Ovary (tissue), 3 donors: ENCODE measurements around the gene FGF9.

ENCODE experiments used
- POLR2A ChIP-seq: fragments of 450-650 bp; IDR thresholded peaks from one replicate; pipeline ENCODE4 v1.6.1; 2017; ENCODE audit warnings: antibody characterized with exemption, mild to moderate bottlenecking, moderate library complexity
- TF ChIP-seq, protein P1 (sequence below), 3 donors: fragments of 450-650 bp in 2 of 3; fragments of 200-600 bp in 1 of 3; IDR thresholded peaks; one replicate each; pipeline versions ENCODE4 v1.5.1 to v1.8.0; 2016 to 2022; ENCODE audit warnings: antibody characterized with exemption in 3 of 3, mild to moderate bottlenecking in 1 of 3
- donor health status: DM: no; HTN: no; CAD: no.

DNA sequence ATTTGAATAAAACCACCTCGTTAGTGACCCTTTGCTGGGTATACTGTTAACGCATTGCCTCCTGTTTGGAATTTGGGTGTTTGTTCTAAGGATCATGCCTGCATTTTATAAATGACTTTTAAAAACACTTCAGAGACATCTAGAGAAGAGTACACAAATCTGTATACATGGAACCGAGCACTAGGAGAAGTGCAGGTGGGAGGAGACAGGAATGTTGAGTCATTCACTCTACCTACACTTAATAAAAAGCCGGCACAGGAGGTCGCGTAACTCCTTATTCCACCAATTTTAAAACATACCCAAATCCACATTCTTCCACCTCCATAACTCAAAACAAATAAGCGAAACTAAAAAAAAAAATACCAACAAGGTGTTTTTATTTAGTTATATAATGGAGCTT lies 48.6 kb downstream of the FGF9 start:
- TF ChIP-seq, protein P1, sequence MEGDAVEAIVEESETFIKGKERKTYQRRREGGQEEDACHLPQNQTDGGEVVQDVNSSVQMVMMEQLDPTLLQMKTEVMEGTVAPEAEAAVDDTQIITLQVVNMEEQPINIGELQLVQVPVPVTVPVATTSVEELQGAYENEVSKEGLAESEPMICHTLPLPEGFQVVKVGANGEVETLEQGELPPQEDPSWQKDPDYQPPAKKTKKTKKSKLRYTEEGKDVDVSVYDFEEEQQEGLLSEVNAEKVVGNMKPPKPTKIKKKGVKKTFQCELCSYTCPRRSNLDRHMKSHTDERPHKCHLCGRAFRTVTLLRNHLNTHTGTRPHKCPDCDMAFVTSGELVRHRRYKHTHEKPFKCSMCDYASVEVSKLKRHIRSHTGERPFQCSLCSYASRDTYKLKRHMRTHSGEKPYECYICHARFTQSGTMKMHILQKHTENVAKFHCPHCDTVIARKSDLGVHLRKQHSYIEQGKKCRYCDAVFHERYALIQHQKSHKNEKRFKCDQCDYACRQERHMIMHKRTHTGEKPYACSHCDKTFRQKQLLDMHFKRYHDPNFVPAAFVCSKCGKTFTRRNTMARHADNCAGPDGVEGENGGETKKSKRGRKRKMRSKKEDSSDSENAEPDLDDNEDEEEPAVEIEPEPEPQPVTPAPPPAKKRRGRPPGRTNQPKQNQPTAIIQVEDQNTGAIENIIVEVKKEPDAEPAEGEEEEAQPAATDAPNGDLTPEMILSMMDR (IDR thresholded peaks at IDR 0.05): no peak
- TF ChIP-seq POLR2A: no peak
